ENCODE data around the gene SLC23A1. TPM values are rescaled to one million over a fixed set of nuclear protein-coding genes. Genes with fewer than 3 reads are reported as not detected.
"Not testable (repeated sequence)": the region's sequence is repeated elsewhere in the genome, so short reads cannot be mapped to it uniquely, and the experiment has no call there.

Gene SLC23A1
- total RNA-seq, 4 donors from 2014 or later: not detected

DNA sequence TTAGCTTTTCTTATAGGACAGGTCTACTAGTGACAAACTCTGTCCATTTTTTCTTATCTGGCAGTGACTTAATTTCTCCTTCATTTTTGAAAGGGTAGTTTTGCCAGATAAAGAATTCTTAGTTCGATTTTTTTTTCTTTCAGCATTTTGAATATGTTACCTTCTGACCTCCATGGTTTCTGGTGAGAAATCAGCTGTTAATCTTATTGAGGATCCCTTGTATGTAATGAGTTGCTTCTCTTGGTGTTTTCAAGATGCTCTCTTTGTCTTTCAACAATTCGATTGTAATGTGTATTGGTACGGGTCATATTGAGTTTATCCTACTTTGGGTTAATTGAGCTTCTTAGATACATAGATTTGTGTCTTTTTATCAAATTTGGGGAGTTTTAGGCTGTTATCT lies 28.9 kb downstream of the SLC23A1 start:
- no peak for DNase-seq (ENCODE audit: low spot score)
- TF ChIP-seq, protein P1, sequence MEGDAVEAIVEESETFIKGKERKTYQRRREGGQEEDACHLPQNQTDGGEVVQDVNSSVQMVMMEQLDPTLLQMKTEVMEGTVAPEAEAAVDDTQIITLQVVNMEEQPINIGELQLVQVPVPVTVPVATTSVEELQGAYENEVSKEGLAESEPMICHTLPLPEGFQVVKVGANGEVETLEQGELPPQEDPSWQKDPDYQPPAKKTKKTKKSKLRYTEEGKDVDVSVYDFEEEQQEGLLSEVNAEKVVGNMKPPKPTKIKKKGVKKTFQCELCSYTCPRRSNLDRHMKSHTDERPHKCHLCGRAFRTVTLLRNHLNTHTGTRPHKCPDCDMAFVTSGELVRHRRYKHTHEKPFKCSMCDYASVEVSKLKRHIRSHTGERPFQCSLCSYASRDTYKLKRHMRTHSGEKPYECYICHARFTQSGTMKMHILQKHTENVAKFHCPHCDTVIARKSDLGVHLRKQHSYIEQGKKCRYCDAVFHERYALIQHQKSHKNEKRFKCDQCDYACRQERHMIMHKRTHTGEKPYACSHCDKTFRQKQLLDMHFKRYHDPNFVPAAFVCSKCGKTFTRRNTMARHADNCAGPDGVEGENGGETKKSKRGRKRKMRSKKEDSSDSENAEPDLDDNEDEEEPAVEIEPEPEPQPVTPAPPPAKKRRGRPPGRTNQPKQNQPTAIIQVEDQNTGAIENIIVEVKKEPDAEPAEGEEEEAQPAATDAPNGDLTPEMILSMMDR (IDR thresholded peaks at IDR 0.05): no peak
- no peak for ATAC-seq (ENCODE audit: low FRiP score)

DNA sequence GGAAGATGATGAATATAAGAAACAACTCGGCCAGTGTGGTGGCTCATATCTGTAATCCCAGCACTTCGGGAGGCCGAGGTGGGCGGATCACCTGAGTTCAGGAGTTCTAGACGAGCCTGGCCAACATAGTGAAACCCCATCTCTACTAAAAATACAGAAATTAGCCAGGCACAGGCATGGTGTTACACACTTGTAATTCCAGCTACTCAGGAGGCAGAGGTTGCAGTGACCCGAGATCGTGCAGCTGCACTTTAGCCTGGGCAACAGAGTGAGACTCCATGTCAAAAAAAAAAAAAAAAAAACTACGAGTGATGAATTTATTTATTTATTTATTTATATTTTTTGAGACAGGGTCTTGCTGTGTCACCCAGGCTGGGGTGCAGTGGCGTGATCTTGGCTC lies 35.2 kb downstream of the SLC23A1 start:
- not testable (repeated sequence) for ATAC-seq (ENCODE audit: low FRiP score); DNase-seq (ENCODE audit: low spot score)

DNA sequence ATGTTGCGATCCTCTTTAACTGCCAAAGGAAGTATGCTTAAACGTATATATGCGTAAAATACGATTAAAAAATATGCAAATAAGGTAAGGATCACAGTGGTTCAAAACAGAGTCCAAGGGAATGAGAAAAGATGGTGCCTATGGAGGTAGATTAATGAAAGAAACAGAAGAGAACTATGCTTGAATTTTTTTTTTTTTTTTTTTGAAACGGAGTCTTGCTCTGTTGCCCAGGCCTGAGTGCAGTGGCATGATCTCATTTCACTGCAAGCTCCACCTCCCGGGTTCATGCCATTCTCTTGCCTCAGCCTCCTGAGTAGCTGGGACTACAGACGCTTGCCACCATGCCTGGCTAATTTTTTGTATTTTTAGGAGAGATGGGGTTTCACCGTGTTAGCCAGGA lies 37.7 kb downstream of the SLC23A1 start:
- DNase-seq (ENCODE audit: low spot score); ATAC-seq (ENCODE audit: low FRiP score): not testable (repeated sequence)

DNA sequence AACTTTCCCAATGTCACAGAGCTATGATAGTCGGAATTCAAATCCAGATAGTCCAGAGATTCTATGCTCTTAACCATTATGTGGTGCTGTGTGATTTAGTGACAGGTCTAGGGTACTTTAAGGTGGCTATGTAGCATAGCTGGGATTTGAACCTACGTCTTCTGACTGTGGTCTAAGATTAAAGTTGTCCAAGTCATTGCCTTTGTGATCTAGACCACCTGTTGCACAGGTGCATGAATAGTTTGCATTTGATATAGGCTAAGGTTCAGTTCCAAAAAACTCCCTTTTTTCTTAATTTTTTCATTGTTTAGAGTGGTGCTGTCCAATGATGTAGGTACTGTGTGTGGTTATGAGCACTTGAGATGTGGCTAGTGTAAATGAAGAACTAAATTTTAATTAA lies 38.9 kb downstream of the SLC23A1 start:
- TF ChIP-seq, protein P1 (IDR thresholded peaks at IDR 0.05): no peak
- DNase-seq (ENCODE audit: low spot score): no peak
- no peak for ATAC-seq (ENCODE audit: low FRiP score)

DNA sequence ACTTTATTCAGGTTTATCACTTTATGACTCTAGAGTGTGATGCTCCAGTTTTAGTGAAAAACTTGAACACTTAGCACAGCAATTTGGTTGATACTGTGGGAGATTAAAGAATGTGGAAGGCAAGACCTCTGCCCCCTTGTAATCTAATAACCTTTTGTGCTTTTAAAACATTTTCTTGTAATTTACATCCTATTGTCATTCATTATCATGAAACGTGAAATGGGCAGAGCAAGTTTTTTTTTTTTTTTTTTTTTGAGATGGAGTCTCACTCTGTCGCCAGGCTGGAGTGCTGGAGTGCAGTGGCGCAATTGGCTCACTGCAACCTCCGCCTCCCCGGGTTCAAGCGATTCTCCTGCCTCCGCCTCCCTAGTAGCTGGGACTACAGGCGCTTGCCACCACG lies 39.6 kb downstream of the SLC23A1 start:
- TF ChIP-seq, protein P1 (IDR thresholded peaks at IDR 0.05): no peak
- no peak for DNase-seq (ENCODE audit: low spot score)
- ATAC-seq (ENCODE audit: low FRiP score): no peak

DNA sequence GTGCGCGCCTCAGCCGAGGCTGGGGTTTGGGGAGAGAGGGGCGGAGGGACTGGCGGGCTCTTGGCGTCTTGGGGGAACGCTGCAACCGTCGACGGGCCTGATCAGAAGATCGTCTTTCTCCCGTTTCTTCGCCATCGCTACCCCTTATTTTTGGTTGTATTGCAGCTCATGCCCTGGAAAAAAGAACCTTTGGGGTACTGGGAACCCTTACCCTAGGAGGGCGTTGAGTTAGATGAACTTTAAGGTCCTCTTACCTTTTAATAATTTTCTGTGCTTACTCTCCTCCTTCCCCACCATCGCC lies 40.7 kb downstream of the SLC23A1 start:
- no peak for DNase-seq (ENCODE audit: low spot score)
- ATAC-seq (ENCODE audit: low FRiP score): no peak
- TF ChIP-seq, protein P1 (IDR thresholded peaks at IDR 0.05): no peak

DNA sequence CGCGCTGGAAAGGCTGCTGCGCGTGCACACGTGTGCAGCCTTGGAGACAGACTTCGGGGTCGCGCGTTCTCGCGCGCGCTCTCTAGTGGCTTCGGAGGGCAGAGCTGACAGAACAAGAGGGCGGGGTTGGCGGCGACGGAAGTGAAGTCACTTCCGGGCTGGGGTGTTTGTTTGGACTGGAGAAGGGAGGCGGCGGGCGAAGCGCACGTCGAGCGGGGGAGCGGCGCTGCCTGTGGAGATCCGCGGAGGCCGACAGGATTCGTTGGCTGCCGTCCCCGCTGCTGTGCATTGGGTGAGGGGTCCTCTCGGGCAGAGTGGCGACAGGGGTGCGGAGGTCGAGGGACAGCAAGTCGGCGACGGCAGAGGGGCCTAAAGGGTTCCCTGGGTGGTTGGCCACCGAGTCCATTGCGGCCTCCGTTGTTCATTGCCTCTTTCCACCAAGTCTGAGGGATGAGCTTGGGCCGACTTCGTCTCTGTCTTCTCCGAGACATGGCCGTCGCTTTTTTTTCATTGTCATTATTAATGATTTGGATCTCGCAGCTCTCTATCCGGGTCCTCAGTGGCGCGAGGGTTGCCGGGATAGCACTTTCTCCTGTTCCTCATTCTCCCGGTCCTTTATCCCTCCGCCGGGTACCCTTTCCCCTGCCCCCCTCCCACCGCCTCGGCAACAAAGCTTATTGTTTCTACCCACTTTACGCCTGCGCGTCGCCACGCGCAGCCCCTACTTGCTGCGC lies 41.2 kb downstream of the SLC23A1 start, which contains the start of gene PAIP2:
Gene PAIP2, plus strand, starts transcription at position 166 of the 734 bp plus-strand sequence. CDS start 21,931 bp downstream, outside the sequence.
- DNase-seq (ENCODE audit: low spot score): peak; percentile 94
- peak; percentile 96 for ATAC-seq (ENCODE audit: low FRiP score)
- TF ChIP-seq, protein P1 (IDR thresholded peaks at IDR 0.05): no peak

DNA sequence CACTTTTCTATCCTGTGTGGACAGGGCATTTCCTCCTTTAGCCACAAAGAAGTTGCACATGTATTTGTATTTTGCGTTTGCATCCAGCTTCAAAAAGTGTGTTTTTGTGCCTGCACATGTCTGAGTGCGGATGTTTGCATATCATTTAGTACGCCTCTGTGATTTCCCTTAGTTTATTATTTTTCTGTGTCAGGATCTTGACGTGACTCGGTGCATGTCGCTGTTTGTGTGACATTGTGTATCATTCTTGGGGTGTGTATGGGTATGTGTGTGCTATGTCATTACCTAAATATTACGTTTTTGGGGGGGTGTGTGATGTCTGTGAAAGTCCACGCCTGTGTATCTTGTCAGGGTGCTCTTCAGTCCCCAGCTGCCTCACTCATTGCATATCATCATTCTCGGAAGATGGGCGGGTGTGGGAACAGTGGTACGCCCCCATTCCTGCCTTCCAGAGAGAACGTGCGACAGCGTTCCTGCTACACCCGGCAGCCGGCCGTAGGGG lies 41.9 kb downstream of the SLC23A1 start:
- DNase-seq (ENCODE audit: low spot score): no peak
- no peak for ATAC-seq (ENCODE audit: low FRiP score)

More for the DNA sequence above, 41.9 kb downstream of the SLC23A1 start:
- TF ChIP-seq, protein P1 (IDR thresholded peaks at IDR 0.05): no peak

Data from omental fat pad (tissue), 4 donors.